ENCODE measurements around the gene PRR32. TPM values are rescaled to one million over a fixed set of nuclear protein-coding genes. Genes with fewer than 3 reads are reported as not detected.
"Not testable (repeated sequence)": the region's sequence is repeated elsewhere in the genome, so short reads cannot be mapped to it uniquely, and the experiment has no call there.

The PRR32 gene, protein sequence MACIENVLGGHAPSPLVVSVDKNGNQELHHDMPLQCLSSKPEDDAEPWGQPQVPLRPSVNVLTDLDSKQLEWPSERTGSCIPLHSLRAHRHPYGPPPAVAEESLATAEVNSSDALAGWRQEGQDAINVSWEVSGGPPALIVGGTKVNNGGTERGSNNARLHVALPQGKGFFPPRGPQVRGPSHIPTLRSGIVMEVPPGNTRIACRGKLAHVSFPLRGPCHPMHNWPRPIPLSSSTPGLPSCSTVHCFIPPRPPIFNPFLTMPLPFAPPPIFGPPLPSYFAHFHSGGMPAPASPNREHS
- total RNA-seq: not detected
- polyA plus RNA-seq: not detected

DNA sequence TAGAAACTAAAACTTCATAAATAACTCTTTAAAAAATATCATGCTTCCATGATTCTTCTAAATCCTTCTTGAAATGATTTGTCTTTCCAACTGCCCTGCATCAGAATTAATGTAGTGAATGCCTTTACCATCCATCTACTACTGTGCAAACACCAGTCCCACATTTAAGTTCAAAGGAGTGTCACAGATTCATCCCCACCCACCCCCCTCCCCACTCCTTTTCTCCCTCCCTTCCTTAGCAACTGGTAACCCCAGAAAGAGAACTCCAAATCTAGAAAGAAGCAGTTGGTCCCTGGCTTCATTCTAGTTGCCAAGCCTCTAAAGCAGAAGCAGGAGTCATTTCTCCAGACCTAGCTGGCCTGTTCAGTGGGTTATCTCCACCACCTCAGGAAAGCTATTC is at the start of gene PRR32:
Gene PRR32 (plus strand): TSS at position 301 of the 400 bp plus-strand sequence. CDS start 115 bp downstream, outside the sequence.
- H3K27me3 ChIP-seq (ENCODE audit: insufficient read depth, low read length, poor library complexity, severe bottlenecking): no peaks in the 10 kb centered on the region
- no peak within 1 kb of the TSS for H3K27ac Mint-ChIP-seq
- H3K36me3 ChIP-seq (ENCODE audit: insufficient read depth, low read length): no peaks in the 10 kb centered on the region
- H3K9me3 ChIP-seq (ENCODE audit: low read length): no peaks in the 10 kb centered on the region
- H3K9me3 Mint-ChIP-seq: peaks cover 0 to 2% (median 0%) of the 10 kb centered on the region in 5 donors
- H3K4me1 ChIP-seq (ENCODE audit: insufficient read depth, low read length): no peaks in the 10 kb centered on the region
- DNase-seq: no peak
- no peak within 1 kb of the TSS for H3K4me3 Mint-ChIP-seq
- H3K27ac ChIP-seq (ENCODE audit: low read depth, low read length): no peak within 1 kb of the TSS
- no peaks in the 10 kb centered on the region for H3K4me1 Mint-ChIP-seq
- H3K36me3 Mint-ChIP-seq: no peaks in the 10 kb centered on the region
- H3K27me3 Mint-ChIP-seq: peaks cover 0 to 1% of the 10 kb centered on the region in 2 donors
- ChIA-PET CTCF (no interaction called here), POLR2A (no interaction called here)
- H3K4me3 ChIP-seq (ENCODE audit: low read length): no peak within 1 kb of the TSS

DNA sequence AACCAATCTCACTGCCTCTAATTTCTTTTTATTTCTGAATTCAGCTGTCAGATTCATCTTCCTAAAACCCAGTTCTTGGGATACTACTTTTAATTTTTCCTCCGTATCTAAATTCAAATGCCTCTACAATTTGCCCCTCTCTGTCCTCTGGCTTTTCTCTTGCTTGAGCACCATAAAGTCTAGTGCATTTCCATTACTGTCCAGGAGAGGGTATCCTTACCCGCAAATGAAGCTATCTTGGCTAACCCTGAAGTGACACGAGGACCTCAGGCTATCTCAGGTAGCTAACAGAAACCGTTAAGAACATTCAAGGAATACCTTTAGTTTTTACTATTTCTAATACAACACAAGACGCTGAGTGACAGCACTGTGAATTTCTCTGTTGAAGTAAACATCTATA is 49.4 kb upstream of the PRR32 start:
- no peak for DNase-seq
- Mint-ChIP-seq H3K4me1 (no peaks in the 10 kb centered on the region), H3K4me3 (no peak overlapping the region), H3K9me3 (peaks cover 0 to 6% (median 5%) of the 10 kb centered on the region in 5 donors), H3K27ac (no peak overlapping the region), H3K36me3 (no peaks in the 10 kb centered on the region), H3K27me3 (no peaks in the 10 kb centered on the region)
- ChIA-PET CTCF (no interaction called here), POLR2A (no interaction called here)
- H3K4me1 ChIP-seq (ENCODE audit: insufficient read depth, low read length): no peaks in the 10 kb centered on the region
- H3K9me3 ChIP-seq (ENCODE audit: low read length): no peaks in the 10 kb centered on the region
- no peak overlapping the region for H3K27ac ChIP-seq (ENCODE audit: low read depth, low read length)
- H3K27me3 ChIP-seq (ENCODE audit: insufficient read depth, low read length, poor library complexity, severe bottlenecking): no peaks in the 10 kb centered on the region
- H3K36me3 ChIP-seq (ENCODE audit: insufficient read depth, low read length): no peaks in the 10 kb centered on the region
- H3K4me3 ChIP-seq (ENCODE audit: low read length): no peak overlapping the region

DNA sequence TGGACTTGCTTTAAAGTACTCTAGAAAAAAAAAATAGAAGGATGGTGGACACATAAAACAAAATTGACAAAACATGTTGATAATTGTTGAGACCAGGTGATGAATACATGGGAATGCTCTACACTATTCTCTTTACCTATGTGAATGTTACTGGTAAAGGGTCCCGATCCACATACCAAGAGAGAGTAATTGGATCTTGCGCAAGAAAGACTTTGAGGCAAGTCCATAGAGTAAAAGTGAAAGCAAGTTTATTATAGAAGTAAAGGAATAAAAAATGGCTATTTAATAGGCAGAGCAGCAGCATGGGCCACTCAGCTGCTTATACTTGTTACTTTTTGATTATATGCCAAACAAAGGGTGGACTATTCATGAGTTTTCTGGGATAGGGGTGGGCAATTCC is 34.0 kb upstream of the PRR32 start:
- H3K27me3 Mint-ChIP-seq: no peaks in the 10 kb centered on the region
- CTCF ChIA-PET: no interaction called here
- peaks cover 0 to 4% (median 0%) of the 10 kb centered on the region in 5 donors for H3K9me3 Mint-ChIP-seq
- no peak for DNase-seq
- no peaks in the 10 kb centered on the region for H3K36me3 ChIP-seq (ENCODE audit: insufficient read depth, low read length)
- POLR2A ChIA-PET: no interaction called here
- no peak overlapping the region for H3K4me3 ChIP-seq (ENCODE audit: low read length)
- H3K4me1 Mint-ChIP-seq: no peaks in the 10 kb centered on the region
- no peak overlapping the region for H3K27ac ChIP-seq (ENCODE audit: low read depth, low read length)
- no peaks in the 10 kb centered on the region for H3K9me3 ChIP-seq (ENCODE audit: low read length)
- no peaks in the 10 kb centered on the region for H3K27me3 ChIP-seq (ENCODE audit: insufficient read depth, low read length, poor library complexity, severe bottlenecking)
- H3K27ac Mint-ChIP-seq: no peak overlapping the region
- H3K4me3 Mint-ChIP-seq: no peak overlapping the region
- no peaks in the 10 kb centered on the region for H3K36me3 Mint-ChIP-seq
- H3K4me1 ChIP-seq (ENCODE audit: insufficient read depth, low read length): no peaks in the 10 kb centered on the region

DNA sequence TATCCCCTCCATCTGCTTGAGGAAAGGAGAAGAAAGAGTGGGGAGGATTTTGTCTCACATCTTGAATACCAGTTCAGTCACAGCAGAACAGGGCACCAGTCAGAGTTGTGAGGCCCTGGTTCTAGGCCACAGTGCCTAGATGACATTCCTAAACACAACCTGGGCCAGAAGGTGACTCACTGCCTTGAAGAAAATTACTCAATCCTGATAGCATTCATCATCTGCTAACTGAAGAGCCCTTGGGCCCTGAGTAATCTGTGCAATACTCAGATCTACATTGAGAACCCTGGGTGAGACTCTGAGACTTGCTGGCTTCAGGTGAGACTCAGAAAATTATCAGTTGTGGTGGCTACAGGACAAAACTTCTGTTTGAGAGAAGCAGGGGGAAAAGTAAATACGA is 20.5 kb upstream of the PRR32 start:
- H3K4me1 ChIP-seq (ENCODE audit: insufficient read depth, low read length): no peaks in the 10 kb centered on the region
- ChIA-PET CTCF (no interaction called here), POLR2A (no interaction called here)
- no peak overlapping the region for H3K4me3 Mint-ChIP-seq
- H3K36me3 Mint-ChIP-seq: no peaks in the 10 kb centered on the region
- H3K27me3 Mint-ChIP-seq: peaks cover 0 to 6% of the 10 kb centered on the region in 2 donors
- no peak overlapping the region for H3K4me3 ChIP-seq (ENCODE audit: low read length)
- H3K9me3 Mint-ChIP-seq: peaks cover 0 to 6% (median 0%) of the 10 kb centered on the region in 5 donors
- H3K27ac ChIP-seq (ENCODE audit: low read depth, low read length): no peak overlapping the region
- no peaks in the 10 kb centered on the region for H3K27me3 ChIP-seq (ENCODE audit: insufficient read depth, low read length, poor library complexity, severe bottlenecking)
- H3K4me1 Mint-ChIP-seq: no peaks in the 10 kb centered on the region
- DNase-seq: no peak
- H3K36me3 ChIP-seq (ENCODE audit: insufficient read depth, low read length): no peaks in the 10 kb centered on the region
- no peak overlapping the region for H3K27ac Mint-ChIP-seq
- H3K9me3 ChIP-seq (ENCODE audit: low read length): no peaks in the 10 kb centered on the region

DNA sequence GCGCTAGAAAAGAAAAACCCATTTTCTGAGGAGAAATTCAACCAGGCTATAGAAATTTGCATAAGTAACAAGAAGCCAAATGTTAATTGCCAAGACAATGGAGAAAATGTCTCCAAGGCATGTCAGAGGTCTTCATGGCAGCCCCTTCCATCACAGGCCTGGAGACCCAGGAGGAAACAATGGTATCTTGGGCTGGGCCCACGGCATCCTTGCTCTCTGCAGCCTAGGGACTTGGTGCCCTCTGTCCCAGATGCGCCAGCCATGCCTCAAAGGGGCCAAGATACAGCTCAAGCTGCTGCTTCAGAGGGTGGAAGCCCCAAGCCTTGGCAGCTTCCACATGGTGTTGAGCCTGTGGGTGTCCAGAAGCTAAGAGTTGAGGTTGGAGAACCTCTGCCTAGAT is 12.7 kb upstream of the PRR32 start:
- H3K27me3 Mint-ChIP-seq; H3K27me3 ChIP-seq (ENCODE audit: insufficient read depth, low read length, poor library complexity, severe bottlenecking); H3K36me3 ChIP-seq (ENCODE audit: insufficient read depth, low read length); H3K27ac ChIP-seq (ENCODE audit: low read depth, low read length); H3K4me3 ChIP-seq (ENCODE audit: low read length); H3K4me1 ChIP-seq (ENCODE audit: insufficient read depth, low read length); H3K9me3 ChIP-seq (ENCODE audit: low read length); H3K4me3 Mint-ChIP-seq; DNase-seq; H3K4me1 Mint-ChIP-seq; H3K36me3 Mint-ChIP-seq; H3K27ac Mint-ChIP-seq; POLR2A ChIA-PET; CTCF ChIA-PET: not testable (repeated sequence)
- peaks cover 0 to 13% (median 5%) of the 10 kb centered on the region in 5 donors for H3K9me3 Mint-ChIP-seq

DNA sequence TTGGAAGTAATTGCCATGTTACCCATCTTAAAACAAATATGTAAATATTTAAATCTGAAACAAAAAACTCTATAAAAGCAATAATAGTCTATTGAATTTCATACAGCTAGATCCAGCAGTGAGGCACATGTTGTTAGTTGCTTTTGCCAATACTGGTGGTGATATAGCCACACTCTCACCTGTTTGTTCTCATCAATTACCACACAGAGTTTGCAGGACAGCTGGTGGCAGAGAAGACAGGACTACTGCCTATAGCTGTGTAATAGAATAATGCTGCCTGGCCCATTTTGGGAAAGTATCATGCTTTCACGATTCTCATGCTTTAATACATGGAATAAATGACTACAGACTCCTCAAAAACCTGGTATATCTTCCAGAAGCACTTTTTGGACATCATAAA is 3.7 kb upstream of the PRR32 start:
- ChIA-PET CTCF (no interaction called here), POLR2A (no interaction called here)
- H3K4me3 ChIP-seq (ENCODE audit: low read length): no peak overlapping the region
- H3K9me3 ChIP-seq (ENCODE audit: low read length): no peaks in the 10 kb centered on the region
- no peak overlapping the region for H3K27ac ChIP-seq (ENCODE audit: low read depth, low read length)
- Mint-ChIP-seq H3K4me1 (no peaks in the 10 kb centered on the region), H3K27ac (no peak overlapping the region), H3K4me3 (no peak overlapping the region), H3K27me3 (peaks cover 0 to 1% of the 10 kb centered on the region in 2 donors), H3K9me3 (peaks cover 0 to 7% (median 3%) of the 10 kb centered on the region in 5 donors), H3K36me3 (no peaks in the 10 kb centered on the region)
- no peaks in the 10 kb centered on the region for H3K27me3 ChIP-seq (ENCODE audit: insufficient read depth, low read length, poor library complexity, severe bottlenecking)
- no peaks in the 10 kb centered on the region for H3K4me1 ChIP-seq (ENCODE audit: insufficient read depth, low read length)
- no peaks in the 10 kb centered on the region for H3K36me3 ChIP-seq (ENCODE audit: insufficient read depth, low read length)
- DNase-seq: no peak

DNA sequence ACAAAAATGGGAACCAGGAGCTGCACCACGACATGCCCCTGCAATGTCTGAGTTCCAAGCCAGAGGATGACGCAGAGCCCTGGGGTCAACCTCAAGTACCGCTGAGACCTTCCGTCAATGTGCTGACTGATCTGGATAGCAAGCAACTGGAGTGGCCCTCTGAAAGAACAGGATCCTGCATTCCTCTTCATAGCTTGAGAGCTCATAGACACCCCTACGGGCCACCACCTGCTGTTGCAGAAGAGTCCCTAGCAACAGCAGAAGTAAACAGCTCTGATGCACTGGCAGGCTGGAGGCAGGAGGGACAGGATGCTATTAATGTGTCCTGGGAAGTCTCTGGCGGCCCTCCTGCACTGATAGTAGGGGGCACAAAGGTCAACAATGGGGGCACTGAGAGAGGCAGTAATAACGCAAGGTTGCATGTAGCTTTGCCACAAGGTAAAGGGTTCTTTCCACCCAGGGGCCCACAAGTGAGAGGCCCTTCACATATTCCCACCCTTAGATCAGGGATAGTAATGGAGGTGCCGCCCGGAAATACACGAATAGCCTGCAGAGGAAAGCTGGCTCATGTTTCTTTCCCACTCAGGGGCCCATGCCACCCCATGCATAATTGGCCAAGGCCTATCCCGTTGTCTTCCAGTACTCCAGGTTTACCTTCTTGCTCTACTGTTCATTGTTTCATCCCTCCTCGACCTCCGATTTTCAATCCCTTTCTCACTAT is 1.3 kb downstream of the PRR32 start:
- Histone ChIP-seq H3K36me3 (ENCODE audit: insufficient read depth, low read length) (no peaks in the 10 kb centered on the region), H3K27ac (ENCODE audit: low read depth, low read length) (no peak overlapping the region), H3K27me3 (ENCODE audit: insufficient read depth, low read length, poor library complexity, severe bottlenecking) (no peaks in the 10 kb centered on the region), H3K4me3 (ENCODE audit: low read length) (no peak overlapping the region), H3K4me1 (ENCODE audit: insufficient read depth, low read length) (no peaks in the 10 kb centered on the region), H3K9me3 (ENCODE audit: low read length) (no peaks in the 10 kb centered on the region)
- H3K36me3 Mint-ChIP-seq: no peaks in the 10 kb centered on the region
- H3K4me1 Mint-ChIP-seq: no peaks in the 10 kb centered on the region
- peaks cover 0 to 3% of the 10 kb centered on the region in 2 donors for H3K27me3 Mint-ChIP-seq
- H3K27ac Mint-ChIP-seq: no peak overlapping the region
- peaks cover 0 to 2% (median 0%) of the 10 kb centered on the region in 5 donors for H3K9me3 Mint-ChIP-seq
- DNase-seq: no peak
- ChIA-PET POLR2A (no interaction called here), CTCF (no interaction called here)
- no peak overlapping the region for H3K4me3 Mint-ChIP-seq

DNA sequence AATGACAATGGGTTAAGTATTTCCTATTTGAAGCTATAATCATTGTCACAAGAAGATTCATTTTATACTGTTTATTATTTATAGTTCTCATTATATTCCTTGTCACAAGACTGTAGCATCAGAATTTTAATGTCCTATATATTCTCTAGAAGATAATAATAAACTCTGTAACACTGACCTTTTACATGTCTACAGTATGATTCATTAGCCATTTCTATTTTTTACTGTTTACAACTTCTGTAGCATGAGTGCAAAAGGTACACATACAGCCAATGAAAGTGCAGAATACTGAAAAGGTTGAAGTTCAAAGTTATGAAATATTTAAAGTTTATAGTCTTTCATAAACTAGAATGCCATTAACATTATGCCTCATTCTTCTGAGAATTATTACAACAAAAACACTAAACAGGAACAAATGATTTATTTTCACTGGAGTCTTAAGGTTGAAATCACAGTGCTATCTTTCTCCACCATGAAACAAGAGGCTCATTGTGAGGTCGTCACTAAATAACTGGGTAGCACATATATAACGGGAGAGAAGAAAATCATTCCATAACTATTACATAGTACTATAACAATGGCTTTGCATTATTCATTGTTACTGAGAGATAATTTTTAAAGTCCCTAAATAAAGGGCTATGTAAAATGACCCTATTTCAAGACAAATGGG is 4.9 kb downstream of the PRR32 start:
- POLR2A ChIA-PET: no interaction called here
- Histone ChIP-seq H3K27me3 (ENCODE audit: insufficient read depth, low read length, poor library complexity, severe bottlenecking) (no peaks in the 10 kb centered on the region), H3K4me3 (ENCODE audit: low read length) (no peak overlapping the region), H3K9me3 (ENCODE audit: low read length) (no peaks in the 10 kb centered on the region), H3K27ac (ENCODE audit: low read depth, low read length) (no peak overlapping the region), H3K4me1 (ENCODE audit: insufficient read depth, low read length) (no peaks in the 10 kb centered on the region), H3K36me3 (ENCODE audit: insufficient read depth, low read length) (no peaks in the 10 kb centered on the region)
- H3K27me3 Mint-ChIP-seq: peaks cover 0 to 3% of the 10 kb centered on the region in 2 donors
- no peak for DNase-seq
- no peaks in the 10 kb centered on the region for H3K36me3 Mint-ChIP-seq
- no peak overlapping the region for H3K4me3 Mint-ChIP-seq
- CTCF ChIA-PET: no interaction called here
- H3K4me1 Mint-ChIP-seq: no peaks in the 10 kb centered on the region
- peaks cover 0 to 2% (median 0%) of the 10 kb centered on the region in 5 donors for H3K9me3 Mint-ChIP-seq
- H3K27ac Mint-ChIP-seq: no peak overlapping the region

All from CD8-positive, alpha-beta memory T cell (primary cell).